Nephron progenitor cell (in vitro differentiated cells): ENCODE data around the gene BTBD1.
"Not testable (repeated sequence)": the region's sequence is repeated elsewhere in the genome, so short reads cannot be mapped to it uniquely, and the experiment has no call there.

Experiments used
- DNase-seq: peaks from one replicate; pipeline ENCODE4 v3.0.0; 2021
- H3K27ac Mint-ChIP-seq: 2 replicates; pipeline ENCODE4 v1.8.0; 2021; ENCODE audit warnings: mild to moderate bottlenecking, moderate library complexity, mixed read lengths
- H3K27me3 Mint-ChIP-seq: 2 replicates; pipeline ENCODE4 v1.8.0; 2021; ENCODE audit warnings: mild to moderate bottlenecking, low read depth, mixed read lengths; ENCODE audit not compliant: poor library complexity
- H3K36me3 Mint-ChIP-seq: 2 replicates; pipeline ENCODE4 v1.8.0; 2021; ENCODE audit warnings: low read depth, mixed read lengths
- H3K4me1 Mint-ChIP-seq: 2 replicates; pipeline ENCODE4 v1.8.0; 2021; ENCODE audit warnings: mixed read lengths
- H3K4me3 Mint-ChIP-seq: 2 replicates; pipeline ENCODE4 v1.8.0; 2021; ENCODE audit warnings: mild to moderate bottlenecking, moderate library complexity, mixed read lengths
- H3K9me3 Mint-ChIP-seq: 2 replicates; pipeline ENCODE4 v1.8.0; 2021; ENCODE audit warnings: mild to moderate bottlenecking, moderate library complexity, mixed read lengths
- CTCF ChIP-seq: fragments of 200-600 bp; sonication (generic); IDR thresholded peaks from 2 replicates; pipeline ENCODE4 v1.5.0; 2021; ENCODE audit warnings: antibody characterized with exemption

The BTBD1 gene

GRCh38 chr15:83039206-83039605 lies 27.8 kb downstream of the BTBD1 start:
- Mint-ChIP-seq H3K27ac (no peak overlapping the region), H3K4me1 (no peaks in the 10 kb centered on the region), H3K4me3 (no peak overlapping the region), H3K9me3 (peaks cover 48% of the 10 kb centered on the region), H3K36me3 (peaks cover 99% of the 10 kb centered on the region), H3K27me3 (no peaks in the 10 kb centered on the region)
- DNase-seq, result no peak
- no peak for TF ChIP-seq CTCF

GRCh38 chr15:83036253-83036652 lies 30.8 kb downstream of the BTBD1 start:
- DNase-seq, result no peak
- no peak overlapping the region for H3K4me3 Mint-ChIP-seq
- peaks cover 93% of the 10 kb centered on the region for H3K36me3 Mint-ChIP-seq
- H3K4me1 Mint-ChIP-seq, result no peaks in the 10 kb centered on the region
- TF ChIP-seq CTCF, result no peak
- H3K27me3 Mint-ChIP-seq, result no peaks in the 10 kb centered on the region
- peaks cover 59% of the 10 kb centered on the region for H3K9me3 Mint-ChIP-seq
- no peak overlapping the region for H3K27ac Mint-ChIP-seq

- not testable (repeated sequence) for DNase-seq, H3K4me1 Mint-ChIP-seq, H3K4me3 Mint-ChIP-seq, H3K27me3 Mint-ChIP-seq
- H3K27ac Mint-ChIP-seq, result peak overlapping the region; percentile 75
- H3K9me3 Mint-ChIP-seq, result peaks cover 25% of the 10 kb centered on the region
- H3K36me3 Mint-ChIP-seq, result peaks cover 87% of the 10 kb centered on the region
These were observed 35.8 kb downstream of the BTBD1 start for GRCh38 chr15:83031234-83031633.

- H3K36me3 Mint-ChIP-seq, result peaks cover 76% of the 10 kb centered on the region
- no peak overlapping the region for H3K27ac Mint-ChIP-seq
- H3K9me3 Mint-ChIP-seq, result peaks cover 14% of the 10 kb centered on the region
- H3K27me3 Mint-ChIP-seq, result no peaks in the 10 kb centered on the region
- no peak overlapping the region for H3K4me3 Mint-ChIP-seq
- no peaks in the 10 kb centered on the region for H3K4me1 Mint-ChIP-seq
- DNase-seq, result no peak
- TF ChIP-seq CTCF, result no peak
These were observed 37.0 kb downstream of the BTBD1 start for GRCh38 chr15:83030021-83030420.

GRCh38 chr15:83018436-83018835 lies 48.6 kb downstream of the BTBD1 start:
- Mint-ChIP-seq H3K27me3 (no peaks in the 10 kb centered on the region), H3K27ac (peak overlapping the region; percentile 50)

GRCh38 chr15:83016906-83017305 lies 50.1 kb downstream of the BTBD1 start:
- Mint-ChIP-seq H3K4me3 (no peak overlapping the region), H3K9me3 (peaks cover 13% of the 10 kb centered on the region), H3K4me1 (peaks cover 28% of the 10 kb centered on the region), H3K36me3 (peaks cover 62% of the 10 kb centered on the region), H3K27me3 (no peaks in the 10 kb centered on the region), H3K27ac (no peak overlapping the region)
- no peak for TF ChIP-seq CTCF
- no peak for DNase-seq

More at GRCh38 chr15:83018436-83018835, 48.6 kb downstream of the BTBD1 start:
- DNase-seq, result no peak
- Mint-ChIP-seq H3K4me3 (no peak overlapping the region), H3K4me1 (peaks cover 15% of the 10 kb centered on the region), H3K36me3 (peaks cover 49% of the 10 kb centered on the region), H3K9me3 (no peaks in the 10 kb centered on the region)
- TF ChIP-seq CTCF, result no peak
